ENCODE data around the gene GNA12. TPM values are rescaled to one million over a fixed set of nuclear protein-coding genes. Genes with fewer than 3 reads are reported as not detected.

Gene GNA12
- total and polyA plus RNA-seq, 2 experiments from 2014 or later: 28.4 to 40.2 TPM

GRCh38 chr7:2759736-2760097 is 84.4 kb downstream of the GNA12 start:
- Histone ChIP-seq H3K27ac (peak overlapping the region; percentile 84), H3K4me1 (ENCODE audit: insufficient read depth) (peaks cover 27% of the 10 kb centered on the region), H4K20me1 (ENCODE audit: insufficient read depth, poor library complexity, severe bottlenecking) (no peaks in the 10 kb centered on the region), H3K4me3 (no peak overlapping the region), H3K4me2 (no peak overlapping the region), H3K79me2 (peaks cover 33% of the 10 kb centered on the region), H3K9me3 (ENCODE audit: low read depth) (no peaks in the 10 kb centered on the region), H3K9me2 (replicated peaks; ENCODE audit: insufficient read depth) (no peaks in the 10 kb centered on the region), H2AFZ (no peak overlapping the region), H3K36me3 (replicated peaks; ENCODE audit: insufficient read depth, low read depth) (no peaks in the 10 kb centered on the region), H3K27me3 (no peaks in the 10 kb centered on the region)
- no peak for DNase-seq (ENCODE audit: low spot score)
- 92% methylated on average over 8 of the region's 8 CpGs for WGBS (ENCODE audit: low lambda C conversion rate, missing lambda C conversion rate)
- TF ChIP-seq EZH2phosphoT487 (IDR thresholded peaks at IDR 0.05; ENCODE audit: low read depth, severe bottlenecking, unreplicated experiment) (no peak), CTCF (IDR thresholded peaks at IDR 0.05; ENCODE audit: poor library complexity) (no peak), EZH2 (IDR thresholded peaks at IDR 0.05; ENCODE audit: borderline replicate concordance) (no peak)

GRCh38 chr7:2758673-2759616 is 85.2 kb downstream of the GNA12 start:
- no peaks in the 10 kb centered on the region for H3K9me2 ChIP-seq (replicated peaks; ENCODE audit: insufficient read depth)
- DNase-seq (ENCODE audit: low spot score): no peak
- H4K20me1 ChIP-seq (ENCODE audit: insufficient read depth, poor library complexity, severe bottlenecking): no peaks in the 10 kb centered on the region
- H3K36me3 ChIP-seq (replicated peaks; ENCODE audit: insufficient read depth, low read depth): no peaks in the 10 kb centered on the region
- no peak overlapping the region for H2AFZ ChIP-seq
- H3K4me3 ChIP-seq: no peak overlapping the region
- H3K27ac ChIP-seq: peak overlapping the region; percentile 87
- TF ChIP-seq EZH2phosphoT487 (IDR thresholded peaks at IDR 0.05; ENCODE audit: low read depth, severe bottlenecking, unreplicated experiment): no peak
- TF ChIP-seq CTCF (IDR thresholded peaks at IDR 0.05; ENCODE audit: poor library complexity): no peak
- no peak for TF ChIP-seq EZH2 (IDR thresholded peaks at IDR 0.05; ENCODE audit: borderline replicate concordance)
- H3K4me1 ChIP-seq (ENCODE audit: insufficient read depth): peaks cover 27% of the 10 kb centered on the region
- no peaks in the 10 kb centered on the region for H3K27me3 ChIP-seq
- peak overlapping the region; percentile 50 for H3K4me2 ChIP-seq
- peaks cover 33% of the 10 kb centered on the region for H3K79me2 ChIP-seq
- WGBS (ENCODE audit: low lambda C conversion rate, missing lambda C conversion rate): 96% methylated on average over 18 of the region's 18 CpGs
- H3K9me3 ChIP-seq (ENCODE audit: low read depth): no peaks in the 10 kb centered on the region

- Histone ChIP-seq H3K79me2 (peaks cover 33% of the 10 kb centered on the region), H3K4me1 (ENCODE audit: insufficient read depth) (peaks cover 27% of the 10 kb centered on the region)
- TF ChIP-seq EZH2 (IDR thresholded peaks at IDR 0.05; ENCODE audit: borderline replicate concordance): no peak
- no peak for TF ChIP-seq CTCF (IDR thresholded peaks at IDR 0.05; ENCODE audit: poor library complexity)
- TF ChIP-seq EZH2phosphoT487 (IDR thresholded peaks at IDR 0.05; ENCODE audit: low read depth, severe bottlenecking, unreplicated experiment): no peak
Measured at GRCh38 chr7:2757904-2758672, 86.0 kb downstream of the GNA12 start.

More at GRCh38 chr7:2757904-2758672, 86.0 kb downstream of the GNA12 start:
- 24% methylated on average over 12 of the region's 12 CpGs for WGBS (ENCODE audit: low lambda C conversion rate, missing lambda C conversion rate)
- Histone ChIP-seq H3K27ac (peak overlapping the region; percentile 87), H3K4me2 (peak overlapping the region; percentile 53), H3K27me3 (no peaks in the 10 kb centered on the region), H3K36me3 (replicated peaks; ENCODE audit: insufficient read depth, low read depth) (no peaks in the 10 kb centered on the region), H3K4me3 (no peak overlapping the region), H3K9me3 (ENCODE audit: low read depth) (no peaks in the 10 kb centered on the region), H3K9me2 (replicated peaks; ENCODE audit: insufficient read depth) (no peaks in the 10 kb centered on the region), H2AFZ (no peak overlapping the region), H4K20me1 (ENCODE audit: insufficient read depth, poor library complexity, severe bottlenecking) (no peaks in the 10 kb centered on the region)
- DNase-seq (ENCODE audit: low spot score): peak; percentile 90

Measured in hepatocyte (in vitro differentiated cells).